ACC112 (cell line): ENCODE measurements around the gene CFAP68.

Source experiments
- H2AFZ ChIP-seq: fragments of 200-600 bp; sonication (generic); one replicate; pipeline ENCODE4 v1.6.0; 2017; ENCODE audit warnings: antibody characterized with exemption, low read length; ENCODE audit not compliant: unreplicated experiment
- H3K27ac ChIP-seq: fragments of 200-600 bp; sonication (generic); 2 replicates; pipeline ENCODE4 v1.5.1; 2014; ENCODE audit warnings: low read depth, mild to moderate bottlenecking, antibody characterized with exemption, low read length, moderate library complexity
- H3K27me3 ChIP-seq: fragments of 200-600 bp; sonication (generic); 2 replicates; pipeline ENCODE4 v1.6.1; 2014; ENCODE audit warnings: mild to moderate bottlenecking, antibody characterized with exemption, low read length, moderate library complexity, mixed read lengths; ENCODE audit not compliant: insufficient read depth
- H3K36me3 ChIP-seq: fragments of 200-600 bp; sonication (generic); 2 replicates; pipeline ENCODE4 v1.6.1; 2016; ENCODE audit warnings: mild to moderate bottlenecking, antibody characterized with exemption, low read length, moderate library complexity, mixed read lengths; ENCODE audit not compliant: insufficient read depth
- H3K4me1 ChIP-seq: fragments of 200-600 bp; sonication (generic); one replicate; pipeline ENCODE4 v1.6.1; 2016; ENCODE audit warnings: low read length, mixed read lengths; ENCODE audit not compliant: insufficient read depth, unreplicated experiment, control insufficient read depth
- H3K4me3 ChIP-seq: fragments of 200-600 bp; sonication (generic); 2 replicates; pipeline ENCODE4 v1.5.1; 2014; ENCODE audit warnings: mild to moderate bottlenecking, low read depth, low read length
- H3K79me2 ChIP-seq: fragments of 200-600 bp; sonication (generic); one replicate; pipeline ENCODE4 v1.6.0; 2016; ENCODE audit warnings: low read length; ENCODE audit not compliant: control insufficient read depth, unreplicated experiment, insufficient read depth

Gene CFAP68

GRCh38 chr11:111878849-111879636 is at the start of gene CFAP68, which contains the start of gene FDXACB1:
Gene CFAP68, plus strand, starts transcription at chr11:111879541. Its CDS starts 20 bp downstream, at chr11:111879561.
Gene FDXACB1, minus strand, starts transcription at chr11:111879165. Its CDS starts 33 bp downstream, at chr11:111879132.
- Histone ChIP-seq H3K36me3 (no peaks in the 10 kb centered on the region), H3K27ac (peak within 1 kb of the TSS; percentile 87), H3K4me1 (peaks cover 7% of the 10 kb centered on the region), H3K27me3 (no peaks in the 10 kb centered on the region), H3K4me3 (peak within 1 kb of the TSS; percentile 84), H2AFZ (peak within 1 kb of the TSS; percentile 91), H3K79me2 (no peaks in the 10 kb centered on the region)

GRCh38 chr11:111833524-111833923 is 45.8 kb upstream of the CFAP68 start:
- Histone ChIP-seq H2AFZ (no peak overlapping the region), H3K4me3 (no peak overlapping the region), H3K79me2 (no peaks in the 10 kb centered on the region), H3K36me3 (peaks cover 6% of the 10 kb centered on the region; the same call in 1 of the 2 replicates), H3K4me1 (peaks cover 17% of the 10 kb centered on the region), H3K27ac (no peak overlapping the region), H3K27me3 (no peaks in the 10 kb centered on the region)

- Histone ChIP-seq H3K36me3 (peaks cover 6% of the 10 kb centered on the region; the same call in 1 of the 2 replicates), H3K4me1 (peaks cover 17% of the 10 kb centered on the region), H3K27me3 (no peaks in the 10 kb centered on the region), H2AFZ (no peak overlapping the region), H3K4me3 (no peak overlapping the region), H3K79me2 (no peaks in the 10 kb centered on the region), H3K27ac (no peak overlapping the region)
Observed at GRCh38 chr11:111834432-111835163, 44.7 kb upstream of the CFAP68 start.

GRCh38 chr11:111835665-111836064 is 43.7 kb upstream of the CFAP68 start:
- Histone ChIP-seq H3K27ac (no peak overlapping the region), H2AFZ (no peak overlapping the region), H3K4me1 (peaks cover 17% of the 10 kb centered on the region), H3K4me3 (no peak overlapping the region), H3K27me3 (no peaks in the 10 kb centered on the region), H3K36me3 (peaks cover 6% of the 10 kb centered on the region; the same call in 1 of the 2 replicates), H3K79me2 (no peaks in the 10 kb centered on the region)

GRCh38 chr11:111836162-111836561 is 43.2 kb upstream of the CFAP68 start:
- H3K27ac ChIP-seq, result peak overlapping the region; percentile 47
- no peak overlapping the region for H2AFZ ChIP-seq
- H3K4me3 ChIP-seq, result no peak overlapping the region
- H3K79me2 ChIP-seq, result no peaks in the 10 kb centered on the region
- peaks cover 19% of the 10 kb centered on the region for H3K4me1 ChIP-seq
- H3K36me3 ChIP-seq, result peaks cover 6% of the 10 kb centered on the region; the same call in 1 of the 2 replicates
- H3K27me3 ChIP-seq, result no peaks in the 10 kb centered on the region

GRCh38 chr11:111836721-111837120 is 42.6 kb upstream of the CFAP68 start:
- peak overlapping the region; percentile 47 for H3K27ac ChIP-seq
- no peaks in the 10 kb centered on the region for H3K27me3 ChIP-seq
- peaks cover 6% of the 10 kb centered on the region; the same call in 1 of the 2 replicates for H3K36me3 ChIP-seq
- H3K79me2 ChIP-seq, result no peaks in the 10 kb centered on the region
- H2AFZ ChIP-seq, result peak overlapping the region; percentile 23
- H3K4me1 ChIP-seq, result peaks cover 22% of the 10 kb centered on the region
- H3K4me3 ChIP-seq, result no peak overlapping the region

GRCh38 chr11:111837366-111837891 is 41.9 kb upstream of the CFAP68 start:
- Histone ChIP-seq H3K4me1 (peaks cover 22% of the 10 kb centered on the region), H3K27ac (peak overlapping the region; percentile 47; the same call in 1 of the 2 replicates), H3K79me2 (no peaks in the 10 kb centered on the region), H3K4me3 (no peak overlapping the region), H3K36me3 (peaks cover 6% of the 10 kb centered on the region; the same call in 1 of the 2 replicates), H2AFZ (no peak overlapping the region), H3K27me3 (no peaks in the 10 kb centered on the region)

- Histone ChIP-seq H3K27me3 (no peaks in the 10 kb centered on the region), H3K36me3 (peaks cover 6% of the 10 kb centered on the region; the same call in 1 of the 2 replicates), H2AFZ (no peak overlapping the region), H3K4me1 (peaks cover 22% of the 10 kb centered on the region), H3K27ac (no peak overlapping the region), H3K4me3 (no peak overlapping the region), H3K79me2 (no peaks in the 10 kb centered on the region)
Observed at GRCh38 chr11:111838054-111838453, 41.3 kb upstream of the CFAP68 start.

GRCh38 chr11:111840143-111840542 is 39.2 kb upstream of the CFAP68 start:
- no peak overlapping the region for H2AFZ ChIP-seq
- no peaks in the 10 kb centered on the region for H3K79me2 ChIP-seq
- H3K36me3 ChIP-seq, result peaks cover 5% of the 10 kb centered on the region; the same call in 1 of the 2 replicates
- no peaks in the 10 kb centered on the region for H3K27me3 ChIP-seq
- no peak overlapping the region for H3K27ac ChIP-seq
- no peak overlapping the region for H3K4me3 ChIP-seq
- H3K4me1 ChIP-seq, result peaks cover 23% of the 10 kb centered on the region

GRCh38 chr11:111841370-111842053 is 37.8 kb upstream of the CFAP68 start:
- peak overlapping the region; percentile 29; the same call in 1 of the 2 replicates for H3K4me3 ChIP-seq
- H2AFZ ChIP-seq, result peak overlapping the region; percentile 92
- no peaks in the 10 kb centered on the region for H3K79me2 ChIP-seq
- H3K36me3 ChIP-seq, result peaks cover 3% of the 10 kb centered on the region; the same call in 1 of the 2 replicates
- peak overlapping the region; percentile 42 for H3K27ac ChIP-seq
- H3K27me3 ChIP-seq, result no peaks in the 10 kb centered on the region
- H3K4me1 ChIP-seq, result peaks cover 29% of the 10 kb centered on the region
